CD4-positive, alpha-beta T cell treated with Interleukin-2 at 100 ng/mL for 4 hours (primary cell): ENCODE data around the gene KCTD6.

Source experiments
- DNase-seq: peaks from one replicate; pipeline ENCODE4 v3.0.0-alpha.2; 2020; ENCODE audit warnings: low spot score

The KCTD6 gene

DNA sequence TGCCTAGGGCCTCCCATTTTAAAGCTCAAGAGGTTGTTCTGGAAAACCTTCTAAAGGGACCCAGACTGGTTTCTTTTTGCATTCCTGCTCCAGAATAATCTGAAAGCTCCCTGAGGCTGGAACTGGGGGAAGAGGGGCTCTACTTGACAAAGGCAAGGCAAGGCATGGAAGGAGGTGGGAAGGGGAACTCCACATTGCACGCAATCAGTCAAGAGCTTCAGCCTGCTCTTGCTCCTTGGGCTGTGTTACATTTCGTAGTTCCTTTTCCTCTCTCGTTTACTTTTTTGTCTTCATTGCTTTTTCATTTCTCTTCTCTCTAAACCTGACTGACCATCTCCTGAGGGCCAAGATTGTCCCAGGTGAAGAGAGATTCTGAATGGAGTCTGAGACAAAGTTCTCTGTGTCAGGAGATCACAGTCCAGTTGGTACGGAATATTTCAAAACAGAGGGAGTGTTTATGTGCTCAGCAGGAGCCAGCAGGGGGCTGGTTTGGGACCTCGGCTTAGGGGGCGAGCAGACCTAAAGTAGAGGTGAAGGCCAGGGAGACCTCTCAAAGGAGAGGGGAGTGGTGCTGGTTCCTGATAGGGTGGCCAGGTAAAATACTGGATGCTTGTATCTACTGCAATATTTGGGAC, 6.0 kb upstream of the KCTD6 start:
- DNase-seq, result no peak

DNA sequence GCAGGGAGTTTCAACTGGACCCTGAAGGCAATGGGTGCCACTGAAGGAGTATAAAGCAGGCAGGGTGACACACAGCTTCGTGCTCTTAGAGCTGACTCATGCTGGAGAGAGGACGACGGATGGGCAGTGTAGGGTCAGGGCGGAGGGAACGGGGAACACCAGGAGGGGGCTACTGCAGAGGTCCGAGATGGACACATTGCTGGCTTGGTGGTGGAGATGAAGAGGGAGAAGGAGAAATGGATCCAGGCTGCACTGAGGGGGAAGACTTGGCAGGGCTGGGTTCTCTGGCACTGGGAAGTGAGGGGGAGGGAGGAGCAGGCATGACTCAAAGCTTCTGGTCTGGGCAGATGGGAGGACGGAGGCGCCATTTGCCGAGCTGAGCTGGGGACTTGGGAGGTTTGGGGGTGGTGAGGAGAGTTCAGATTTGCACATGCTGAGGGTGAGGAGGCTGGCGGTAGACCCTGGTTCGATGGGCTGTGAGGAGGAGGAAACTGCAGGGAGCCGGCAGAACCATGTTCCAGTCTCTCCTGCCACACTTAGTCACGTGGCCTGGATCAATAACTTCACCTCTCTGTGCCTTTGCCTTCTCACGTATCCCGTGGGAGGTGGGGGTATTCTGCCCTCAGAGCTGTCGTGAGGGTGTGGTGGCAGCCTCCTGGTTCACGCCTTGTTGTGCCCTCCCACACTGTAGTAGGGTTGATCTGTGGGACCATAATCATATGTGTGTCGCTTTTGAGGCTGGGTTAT, 4.6 kb upstream of the KCTD6 start:
- no peak for DNase-seq

DNA sequence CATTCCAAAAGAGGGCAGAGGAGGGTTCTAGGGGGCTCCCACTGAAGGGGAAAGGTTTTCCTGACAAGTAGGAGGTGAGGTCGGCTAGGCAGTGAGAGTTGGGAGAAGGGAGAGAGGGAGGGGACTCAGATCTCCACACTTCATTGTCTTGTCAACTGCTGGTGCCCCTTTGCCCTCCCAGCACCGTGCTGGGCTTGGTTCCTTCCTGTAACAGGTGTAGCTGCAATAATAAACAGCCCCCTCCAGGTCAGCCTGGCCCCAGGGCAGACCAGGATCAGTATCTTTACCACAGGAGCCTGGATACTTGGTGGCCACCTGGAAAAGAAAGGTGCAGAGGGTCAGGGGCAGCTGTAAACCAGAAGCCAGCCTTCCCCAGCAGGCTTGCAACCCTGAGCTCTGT, 2.9 kb upstream of the KCTD6 start:
- no peak for DNase-seq

DNA sequence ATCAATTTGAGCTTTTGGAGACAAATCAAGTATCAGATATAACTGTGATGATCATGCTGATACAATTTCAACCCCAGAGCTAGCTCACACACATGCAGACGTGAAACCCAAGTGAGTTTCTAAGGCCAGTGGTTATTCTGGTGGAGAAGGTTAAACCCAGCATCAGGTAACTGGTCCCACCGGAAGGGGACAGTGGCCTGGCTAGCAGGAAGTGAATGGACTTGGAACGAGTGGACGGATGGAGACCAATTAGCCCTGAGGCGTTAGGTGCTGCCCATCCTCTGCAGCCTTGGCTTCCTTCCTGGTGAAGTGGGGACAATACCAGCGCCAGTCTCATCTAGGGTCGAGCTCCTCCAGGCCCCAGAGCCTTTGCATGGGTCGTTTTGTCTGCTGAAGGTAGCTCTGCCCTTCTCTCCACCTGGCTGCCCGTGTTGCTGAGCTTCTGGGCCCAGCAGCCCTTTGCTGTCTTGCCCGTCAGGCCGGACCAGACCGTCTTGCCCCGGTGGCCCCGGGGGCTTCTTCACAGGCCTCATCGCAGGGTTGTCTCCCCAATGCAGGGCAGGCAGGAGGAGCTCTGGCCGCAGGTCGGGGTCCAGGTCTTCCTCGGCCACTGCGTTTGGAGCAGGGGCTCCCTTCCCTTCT, 915 bp upstream of the KCTD6 start:
- no peak for DNase-seq

DNA sequence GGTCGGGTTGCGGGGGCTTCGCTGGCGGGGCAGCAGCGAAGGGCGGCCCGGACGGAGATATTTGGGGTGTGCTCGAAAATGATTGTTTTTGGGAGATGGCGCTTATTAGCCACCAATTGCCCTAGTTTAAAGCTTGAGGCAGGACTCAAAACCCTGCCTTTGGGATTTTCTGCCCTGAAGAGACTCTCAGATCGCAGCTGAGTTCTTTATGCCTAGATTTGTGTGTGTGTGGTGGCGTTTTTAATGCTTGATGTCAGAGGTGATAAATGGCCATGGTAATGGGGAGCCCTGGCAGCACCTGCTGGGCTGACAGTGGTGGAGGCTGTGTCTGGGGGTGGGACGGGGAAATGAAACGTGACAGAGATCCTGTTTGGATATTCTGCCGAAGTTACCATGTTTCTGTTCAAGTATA, 604 bp downstream of the KCTD6 start:
- DNase-seq, result peak; percentile 22

DNA sequence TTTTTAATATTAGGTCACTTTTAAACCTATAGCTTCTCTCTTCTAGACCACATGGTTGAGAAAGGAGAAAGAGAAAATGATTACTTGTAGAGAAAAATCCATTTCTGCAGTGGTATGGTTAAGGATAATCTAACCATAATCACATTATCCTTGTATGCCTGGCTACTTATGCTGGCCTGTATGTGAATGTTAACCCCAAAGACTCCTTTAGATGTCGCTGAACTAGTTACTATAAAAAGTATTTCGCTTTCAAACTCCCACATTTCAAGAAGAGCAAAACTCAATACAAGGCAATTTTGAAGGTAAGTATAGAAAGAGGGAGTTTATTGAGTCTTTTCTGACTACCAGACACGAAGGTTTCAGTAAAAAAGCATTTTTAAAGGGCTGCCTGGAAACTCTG, 2.2 kb downstream of the KCTD6 start:
- DNase-seq, result no peak

DNA sequence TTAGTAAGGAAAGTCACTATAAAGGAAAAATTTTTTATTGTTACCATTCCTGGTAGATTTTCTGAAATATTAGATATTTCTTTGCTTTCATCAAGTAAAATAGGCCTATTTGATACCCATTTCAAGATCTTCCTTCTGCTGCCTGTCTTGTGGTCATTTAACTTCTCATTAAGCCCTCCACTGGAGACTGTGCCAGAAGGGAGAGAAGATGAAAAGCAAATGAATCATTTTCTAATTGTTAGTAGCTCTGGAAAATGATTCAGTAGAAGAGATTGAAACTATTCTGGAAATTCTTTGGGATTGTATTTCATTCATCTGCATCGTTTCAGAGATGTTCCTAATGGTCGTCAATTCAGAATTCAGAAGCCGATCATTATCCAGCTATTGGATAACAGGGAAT, 3.2 kb downstream of the KCTD6 start:
- no peak for DNase-seq

DNA sequence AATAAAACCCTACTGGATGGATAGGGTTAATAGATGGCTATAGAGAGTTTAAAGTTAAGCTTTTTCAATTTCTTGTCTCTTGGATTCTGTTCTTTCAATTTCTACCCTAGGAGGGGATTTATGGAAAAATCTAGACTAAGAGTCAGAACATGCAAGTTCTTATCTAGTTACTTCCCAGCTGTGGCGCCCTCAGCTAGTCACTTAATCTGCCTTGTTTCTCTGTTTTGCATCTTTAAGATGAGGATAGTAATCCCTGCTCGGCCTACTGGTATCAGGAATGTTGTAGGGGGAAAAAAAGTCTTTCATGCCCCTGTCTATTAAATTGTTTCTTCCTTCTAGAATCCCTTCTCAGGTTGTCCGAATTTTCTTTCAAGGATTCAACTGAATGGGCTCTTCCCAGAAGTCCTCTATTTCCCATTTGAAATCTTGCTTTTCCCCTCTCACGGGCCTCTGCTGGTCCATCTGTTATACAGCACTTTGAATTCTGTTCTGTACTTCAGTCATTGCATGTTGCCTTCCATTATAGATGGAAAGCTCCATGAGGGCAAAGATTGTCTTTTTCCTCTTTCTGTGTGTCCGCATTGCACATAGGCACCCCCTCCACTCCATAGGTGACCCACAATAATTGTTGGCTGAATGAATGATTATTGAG, 4.4 kb downstream of the KCTD6 start:
- DNase-seq, result no peak

DNA sequence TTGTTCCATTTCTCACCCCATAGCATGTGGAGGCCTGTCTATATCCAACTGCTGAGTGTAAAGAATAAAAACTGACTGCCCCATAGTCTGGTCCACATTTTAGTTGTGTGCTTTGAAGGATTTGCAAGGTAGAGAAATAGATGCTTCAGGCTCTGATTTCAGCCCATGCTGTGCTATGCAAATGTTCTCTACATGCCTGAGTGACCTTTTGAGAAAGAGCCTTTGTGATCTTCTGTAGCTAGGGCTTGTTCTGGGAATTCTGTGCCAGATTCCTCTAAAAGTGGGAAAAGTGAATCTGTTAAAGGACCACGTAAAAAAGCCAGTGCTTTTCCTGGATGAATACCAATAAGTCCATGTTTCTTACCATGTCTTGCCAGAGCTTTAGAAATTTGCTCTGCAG, 5.2 kb downstream of the KCTD6 start:
- no peak for DNase-seq

DNA sequence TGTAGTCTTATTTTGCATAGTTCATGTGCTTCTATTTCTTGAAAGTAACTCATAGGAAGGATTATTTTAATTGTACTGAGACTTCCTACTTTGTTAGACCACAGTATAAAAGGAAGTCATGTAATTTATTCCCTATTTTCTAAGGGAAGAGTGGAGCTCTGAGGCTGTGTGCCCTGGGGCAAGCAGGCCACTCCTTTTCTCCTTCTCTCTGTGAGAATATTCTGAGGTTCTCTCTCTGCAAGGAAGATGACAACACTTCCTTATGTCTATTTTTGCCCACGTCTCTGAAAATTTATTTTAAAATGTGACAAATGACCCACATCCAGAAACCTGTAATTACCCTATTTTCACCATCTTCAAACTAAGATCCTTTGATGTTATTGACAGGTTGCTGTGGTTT, 11.0 kb downstream of the KCTD6 start:
- DNase-seq, result no peak

DNA sequence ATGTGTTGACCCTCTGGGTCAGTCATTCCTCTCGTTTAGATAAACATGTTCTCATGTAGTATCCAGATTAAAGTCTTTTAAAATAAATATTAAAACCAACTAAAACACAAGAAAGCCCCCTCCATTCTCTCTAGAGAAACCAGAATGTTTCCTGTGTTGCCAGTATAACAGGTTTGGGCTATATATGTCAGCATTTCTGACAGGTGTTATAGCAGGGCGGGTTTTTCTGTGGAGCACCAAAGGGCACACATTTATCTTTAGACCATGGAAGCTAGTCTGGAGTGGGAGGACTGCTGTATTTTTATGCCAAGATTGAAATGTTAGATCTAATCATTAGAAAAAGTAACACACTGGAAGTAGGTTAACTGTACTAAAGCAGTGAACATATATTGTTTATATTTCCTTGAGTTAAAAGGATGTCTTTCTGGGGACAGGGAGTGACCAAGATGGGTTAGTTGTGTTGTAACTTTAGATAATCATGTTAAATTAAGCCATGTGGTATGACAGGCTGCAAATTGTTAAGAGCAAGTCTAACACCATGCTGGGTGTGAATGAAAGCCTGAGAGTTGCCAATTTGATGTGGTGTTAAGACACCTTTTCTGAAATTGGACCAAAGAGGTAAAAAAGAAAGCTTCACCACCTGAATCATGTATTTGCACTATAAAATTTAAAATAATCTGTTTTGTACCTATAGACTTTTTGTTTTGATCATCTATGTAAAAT, 15.6 kb downstream of the KCTD6 start:
- DNase-seq, result no peak

DNA sequence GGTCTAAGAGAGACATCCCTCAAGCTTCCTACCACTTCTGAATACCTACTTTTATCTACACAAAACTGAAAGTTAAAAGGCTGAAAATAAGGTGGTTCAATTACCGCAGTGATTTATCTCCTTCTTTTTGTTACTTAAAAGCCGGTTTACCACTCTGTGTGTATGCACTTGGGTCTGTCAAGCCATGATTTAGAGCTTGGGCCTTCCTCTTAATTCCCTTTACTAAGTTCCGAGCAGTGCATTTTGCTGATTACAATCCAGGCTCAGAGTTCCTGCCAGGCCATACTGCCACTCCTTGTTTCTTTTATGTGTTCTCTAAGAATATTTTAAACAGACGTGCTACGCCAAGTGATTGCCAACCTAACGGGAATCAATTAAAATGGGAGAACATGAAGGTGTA, 16.5 kb downstream of the KCTD6 start:
- DNase-seq, result no peak

DNA sequence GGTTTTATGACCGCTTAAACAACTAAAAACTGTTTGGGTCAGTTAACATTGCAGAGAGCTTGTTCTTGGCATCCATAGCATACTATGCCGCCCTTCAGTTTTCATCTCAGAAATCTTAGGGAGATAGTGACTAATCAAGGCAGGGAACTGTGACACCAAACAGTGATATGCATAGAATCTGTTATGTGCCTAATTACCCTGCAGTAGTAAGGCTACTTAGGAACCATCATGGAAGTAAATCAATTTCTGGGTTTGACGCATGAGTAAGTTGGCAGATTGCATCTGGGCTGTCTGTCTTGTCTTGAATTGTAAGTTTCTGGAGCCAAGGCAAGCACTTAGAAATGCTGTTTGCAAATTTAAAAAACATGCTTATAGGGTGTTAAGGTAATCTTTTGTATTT, 22.5 kb downstream of the KCTD6 start:
- DNase-seq, result no peak

DNA sequence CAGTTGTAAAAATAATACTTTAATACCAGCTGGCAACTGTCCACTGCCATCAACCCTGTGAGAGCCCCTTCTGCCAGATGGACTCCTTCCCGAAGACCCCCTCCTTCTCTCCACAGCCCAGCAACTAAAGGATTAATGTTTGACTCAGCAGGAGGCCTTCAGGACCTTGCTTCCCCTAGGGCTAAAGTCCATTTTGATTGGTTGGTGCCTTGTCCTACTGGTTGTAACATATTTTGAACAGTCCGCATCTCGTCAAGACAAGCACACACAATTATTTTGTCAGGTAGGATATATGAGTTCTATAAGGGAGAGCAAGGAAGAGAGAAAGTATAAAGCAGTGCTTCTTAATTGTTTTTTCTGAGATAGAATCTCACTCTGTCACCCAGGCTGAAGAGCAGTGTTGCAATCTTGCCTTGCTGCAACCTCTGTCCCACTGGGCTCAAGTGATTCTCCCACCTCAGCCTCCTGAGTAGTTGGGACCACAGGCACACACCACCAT, 26.4 kb downstream of the KCTD6 start:
- no peak for DNase-seq

DNA sequence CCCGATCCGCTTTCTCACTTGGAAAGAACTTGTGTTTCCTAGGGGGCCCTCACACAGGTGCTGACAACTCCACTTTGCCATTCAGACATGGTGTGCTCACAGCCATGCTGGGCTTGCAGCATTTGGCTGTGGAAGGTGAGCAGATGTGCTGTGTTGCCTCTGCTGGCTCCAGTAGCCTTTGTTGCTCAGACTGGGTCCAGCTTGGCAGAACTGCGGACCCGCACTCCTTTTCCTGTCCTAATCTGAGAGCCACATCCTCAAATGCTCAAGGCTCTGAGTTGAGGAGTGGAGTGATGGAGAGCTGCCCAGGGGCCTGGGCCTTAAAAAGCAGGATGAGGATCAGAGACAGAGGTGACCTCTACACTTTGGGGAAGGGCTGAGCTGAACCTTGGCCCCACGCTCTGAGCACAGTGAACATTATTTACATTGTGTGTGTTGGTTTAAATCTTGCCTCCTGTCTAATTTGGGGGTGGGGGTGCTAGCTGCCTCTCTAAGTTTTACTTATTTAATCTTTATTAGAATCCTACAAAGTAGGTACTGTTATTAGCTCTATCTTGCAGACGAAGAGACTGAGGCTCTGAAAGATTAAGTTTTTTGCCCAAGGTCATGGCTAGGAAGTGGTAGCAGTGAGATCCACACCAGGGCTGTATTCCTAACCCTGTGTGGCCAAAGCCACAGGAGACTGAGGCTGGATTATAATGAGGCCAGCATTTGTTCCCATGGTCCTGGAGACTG, 27.9 kb downstream of the KCTD6 start:
- no peak for DNase-seq

DNA sequence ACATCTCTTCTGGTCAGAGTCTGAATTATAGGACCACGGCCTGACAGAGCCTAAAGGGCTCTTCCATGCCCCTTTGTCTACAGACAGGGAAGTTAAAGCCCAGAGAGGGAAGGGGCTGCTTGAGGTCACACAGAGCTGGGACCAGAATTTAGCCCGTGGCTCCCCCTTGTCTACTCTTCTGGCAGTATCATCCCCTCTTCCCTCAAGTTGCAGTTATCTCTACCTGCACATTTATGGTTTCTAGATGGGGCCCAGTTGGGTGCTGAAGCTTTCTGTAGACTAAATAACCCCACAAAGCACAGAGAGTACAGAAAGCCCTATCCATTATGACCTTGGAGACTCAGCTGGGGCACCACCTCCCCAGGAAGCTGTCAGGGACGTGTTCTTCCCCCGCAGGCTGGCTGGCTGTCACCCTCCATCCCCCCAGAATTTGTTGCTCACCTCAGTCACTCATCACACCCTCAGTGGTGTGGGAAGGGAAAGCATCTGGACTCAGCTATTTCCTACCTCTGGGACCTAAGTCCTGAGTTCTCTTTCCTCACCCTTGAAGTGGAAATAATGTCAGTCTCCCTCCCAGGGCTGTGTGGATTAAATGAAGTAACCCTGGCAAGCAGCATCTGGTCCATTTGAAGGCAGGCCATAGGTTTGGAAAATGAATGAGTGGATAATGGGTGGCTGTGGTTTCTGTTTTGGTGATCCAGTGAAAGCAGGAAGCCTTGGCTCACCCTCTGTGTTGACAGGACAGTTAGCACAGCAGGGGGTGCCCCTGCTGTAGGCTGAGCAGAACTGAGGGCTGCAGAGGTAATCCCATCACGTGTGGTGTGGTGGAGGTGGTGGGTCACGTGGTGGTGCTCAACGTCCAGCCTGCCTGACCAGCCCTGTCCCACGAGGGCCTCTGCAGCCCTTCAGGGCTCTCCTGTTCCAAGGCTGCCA, 28.8 kb downstream of the KCTD6 start:
- no peak for DNase-seq

DNA sequence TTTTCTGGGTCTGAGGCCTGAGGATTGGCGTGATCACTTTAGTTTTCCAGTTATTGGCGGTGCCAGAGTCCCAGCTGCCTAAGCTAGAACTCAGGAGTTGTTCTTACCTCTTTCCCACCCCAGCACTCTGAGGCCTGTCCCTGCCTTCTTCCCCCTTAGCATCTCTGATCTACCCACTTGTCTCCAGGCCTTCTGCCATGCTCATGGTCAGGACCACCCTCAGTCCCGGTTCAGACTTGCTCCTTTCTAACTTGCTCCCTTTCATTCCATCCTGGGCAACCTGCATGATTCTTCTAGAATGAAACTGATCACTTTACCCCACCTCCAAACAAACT, 29.4 kb downstream of the KCTD6 start:
- no peak for DNase-seq

DNA sequence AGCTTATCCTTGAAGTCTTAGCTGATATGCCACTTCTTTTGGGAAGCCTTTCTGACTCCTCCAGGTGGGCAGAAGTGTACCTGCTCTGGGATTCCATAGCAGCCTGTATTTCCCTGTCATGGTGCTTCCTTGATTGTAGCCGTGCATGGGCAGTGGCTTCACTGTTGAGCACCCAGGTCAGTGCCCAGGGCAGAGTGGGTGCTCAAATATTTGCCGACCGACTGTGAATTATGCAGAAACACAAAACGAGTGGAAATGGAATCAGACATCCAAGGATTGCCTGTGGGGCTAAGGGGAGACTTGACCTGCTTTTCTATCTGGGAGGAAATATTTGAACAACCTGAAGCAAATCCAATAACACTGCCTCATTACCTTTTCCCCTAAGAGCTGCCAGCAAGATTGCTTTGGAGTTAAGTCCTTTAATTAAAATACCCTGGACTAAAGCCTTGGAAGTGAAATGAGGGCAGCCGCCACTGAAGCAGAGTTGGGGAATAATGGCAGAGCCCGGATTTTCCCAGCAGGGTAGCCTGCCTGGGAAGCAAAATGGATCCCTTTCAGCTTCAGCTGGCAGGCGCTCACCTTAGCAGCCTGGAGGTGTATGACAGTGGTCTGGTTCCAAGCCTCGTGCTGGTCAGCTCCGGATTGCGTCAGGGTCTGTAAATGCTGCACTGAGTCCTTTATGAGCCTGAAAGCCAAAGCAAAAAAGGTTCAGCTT, 30.2 kb downstream of the KCTD6 start:
- DNase-seq, result no peak

DNA sequence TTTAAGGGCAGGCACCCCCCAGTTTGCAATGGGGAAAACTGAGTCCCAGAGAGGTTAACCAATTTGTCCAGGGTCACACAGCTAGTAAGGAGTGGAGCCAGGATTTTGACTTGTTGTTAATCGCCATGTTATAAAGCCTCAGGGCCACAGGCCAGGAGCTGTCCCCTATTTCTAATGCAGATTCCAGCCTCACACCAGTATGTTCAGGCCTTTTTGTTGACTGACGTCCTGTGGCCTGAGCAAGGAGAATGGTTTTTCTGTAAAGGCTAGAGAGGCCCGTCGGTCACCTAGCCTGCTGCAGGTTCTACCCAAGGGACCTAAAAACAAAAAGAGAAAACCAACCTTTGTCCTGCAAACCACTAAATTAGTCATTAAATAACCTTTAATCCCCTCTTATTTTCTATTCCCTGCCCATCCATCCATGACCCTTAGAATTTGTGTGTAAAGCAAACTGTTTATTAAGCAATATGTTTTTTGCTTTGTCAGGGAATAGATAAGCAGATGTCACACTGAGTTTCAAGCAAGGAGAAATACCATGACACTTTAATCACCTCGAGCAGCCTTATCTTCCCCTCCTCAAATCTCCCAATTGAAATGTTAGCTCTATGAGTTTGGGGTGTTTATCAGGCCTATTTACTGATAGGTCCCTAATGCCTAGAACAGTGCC, 31.0 kb downstream of the KCTD6 start:
- no peak for DNase-seq
